ENCODE data around the gene TRIM71. TPM values are rescaled to one million over a fixed set of nuclear protein-coding genes. Genes with fewer than 3 reads are reported as not detected.

Gene TRIM71
- total and polyA plus RNA-seq, 12 donors = 0.03 to 0.25 (median 0.17) TPM; not detected in 8

DNA sequence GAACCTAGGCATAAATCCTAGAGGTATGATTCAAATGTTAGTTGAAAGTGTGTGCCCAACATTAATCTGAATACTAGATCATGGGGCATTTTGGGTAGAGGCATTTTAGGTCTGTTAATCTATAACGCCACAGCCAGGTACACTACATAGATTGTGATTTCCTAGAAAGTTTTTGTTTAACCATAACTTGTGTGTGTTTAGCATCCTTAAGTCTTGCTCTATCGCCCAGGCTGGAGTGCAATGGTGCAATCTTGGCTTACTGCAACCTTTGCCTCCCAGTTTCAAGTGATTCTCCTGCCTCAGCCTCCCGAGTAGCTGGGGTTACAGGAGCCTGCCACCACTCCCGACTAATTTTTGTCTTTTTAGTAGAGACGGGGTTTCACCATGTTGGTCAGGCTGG lies 59.1 kb downstream of the TRIM71 start:
- TF ChIP-seq POLR2A (IDR thresholded peaks at IDR 0.05) = no peak
- TF ChIP-seq, protein P1, sequence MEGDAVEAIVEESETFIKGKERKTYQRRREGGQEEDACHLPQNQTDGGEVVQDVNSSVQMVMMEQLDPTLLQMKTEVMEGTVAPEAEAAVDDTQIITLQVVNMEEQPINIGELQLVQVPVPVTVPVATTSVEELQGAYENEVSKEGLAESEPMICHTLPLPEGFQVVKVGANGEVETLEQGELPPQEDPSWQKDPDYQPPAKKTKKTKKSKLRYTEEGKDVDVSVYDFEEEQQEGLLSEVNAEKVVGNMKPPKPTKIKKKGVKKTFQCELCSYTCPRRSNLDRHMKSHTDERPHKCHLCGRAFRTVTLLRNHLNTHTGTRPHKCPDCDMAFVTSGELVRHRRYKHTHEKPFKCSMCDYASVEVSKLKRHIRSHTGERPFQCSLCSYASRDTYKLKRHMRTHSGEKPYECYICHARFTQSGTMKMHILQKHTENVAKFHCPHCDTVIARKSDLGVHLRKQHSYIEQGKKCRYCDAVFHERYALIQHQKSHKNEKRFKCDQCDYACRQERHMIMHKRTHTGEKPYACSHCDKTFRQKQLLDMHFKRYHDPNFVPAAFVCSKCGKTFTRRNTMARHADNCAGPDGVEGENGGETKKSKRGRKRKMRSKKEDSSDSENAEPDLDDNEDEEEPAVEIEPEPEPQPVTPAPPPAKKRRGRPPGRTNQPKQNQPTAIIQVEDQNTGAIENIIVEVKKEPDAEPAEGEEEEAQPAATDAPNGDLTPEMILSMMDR (IDR thresholded peaks at IDR 0.05) = no peak
- 79 to 93% (median 87%) methylated on average over 5 of the region's 5 CpGs for WGBS, 4 donors
- Histone ChIP-seq H3K4me3 (no peak overlapping the region), H3K9me3 (replicated peaks in 1 of 3) (no peaks in the 10 kb centered on the region), H3K27me3 (no peaks in the 10 kb centered on the region), H3K4me1 (replicated peaks in 1 of 2) (no peaks in the 10 kb centered on the region), H3K36me3 (replicated peaks in 1 of 2) (no peaks in the 10 kb centered on the region), H3K27ac (no peak overlapping the region)
- no peak for DNase-seq
- intact Hi-C loops (cut with DNase I) = no loop called here

DNA sequence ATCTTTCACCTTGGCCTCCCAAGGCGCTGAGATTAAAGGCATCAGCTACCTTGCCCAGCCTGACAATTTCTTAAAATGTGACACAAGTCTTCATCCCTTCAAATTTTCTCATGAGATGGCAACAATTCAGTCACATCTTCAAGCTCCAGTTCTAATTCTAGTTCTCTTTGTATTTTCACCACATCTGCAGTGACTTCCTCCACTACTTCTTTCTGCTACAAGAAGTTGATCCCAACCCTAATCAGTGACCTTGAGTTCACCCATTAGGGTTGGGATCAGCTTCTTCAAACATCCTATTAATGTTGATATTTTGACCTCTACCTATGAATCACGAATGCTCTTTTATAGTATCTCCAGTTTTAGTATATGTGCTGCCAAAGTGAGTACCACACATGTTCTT lies 59.8 kb downstream of the TRIM71 start:
- no peak for TF ChIP-seq POLR2A (IDR thresholded peaks at IDR 0.05)
- TF ChIP-seq, protein P1 (IDR thresholded peaks at IDR 0.05) = no peak
- Histone ChIP-seq H3K9me3 (replicated peaks in 1 of 3) (no peaks in the 10 kb centered on the region), H3K4me1 (replicated peaks in 1 of 2) (no peaks in the 10 kb centered on the region), H3K4me3 (no peak overlapping the region), H3K27ac (no peak overlapping the region), H3K36me3 (replicated peaks in 1 of 2) (no peaks in the 10 kb centered on the region), H3K27me3 (no peaks in the 10 kb centered on the region)
- WGBS, 4 donors = 73 to 81% (median 80%) methylated on average over 2 of the region's 2 CpGs
- intact Hi-C loops (cut with DNase I) = no loop called here
- DNase-seq = no peak

DNA sequence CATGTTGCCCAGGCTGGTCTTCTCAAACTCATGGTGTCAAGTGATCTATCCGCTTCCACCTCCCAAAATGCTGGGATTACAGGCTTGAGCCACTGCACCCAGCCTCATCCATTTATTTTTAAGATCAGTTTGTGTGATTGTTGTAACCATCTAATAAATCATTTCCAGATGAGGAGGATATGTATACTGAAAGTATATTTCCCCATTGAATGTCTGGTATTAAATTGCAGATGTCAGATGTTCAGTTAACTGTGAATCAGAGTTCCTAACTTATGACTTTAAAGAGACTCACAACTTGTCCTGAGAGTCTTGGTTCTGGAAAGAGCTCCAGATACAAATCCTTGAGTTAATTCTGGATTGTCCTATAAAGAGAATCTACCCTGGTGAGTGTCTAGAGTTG lies 62.4 kb downstream of the TRIM71 start:
- H3K9me3 ChIP-seq (replicated peaks in 1 of 3) = no peaks in the 10 kb centered on the region
- H3K4me1 ChIP-seq (replicated peaks in 1 of 2) = no peaks in the 10 kb centered on the region
- H3K4me3 ChIP-seq = no peak overlapping the region
- intact Hi-C loops (cut with DNase I) = no loop called here
- 96 to 100% (median 100%) methylated on average over 1 of the region's 1 CpG for WGBS, 4 donors
- no peak for DNase-seq
- no peak overlapping the region for H3K27ac ChIP-seq
- no peaks in the 10 kb centered on the region for H3K36me3 ChIP-seq (replicated peaks in 1 of 2)
- no peak for TF ChIP-seq POLR2A (IDR thresholded peaks at IDR 0.05)
- TF ChIP-seq, protein P1 (IDR thresholded peaks at IDR 0.05) = no peak
- H3K27me3 ChIP-seq = no peaks in the 10 kb centered on the region

DNA sequence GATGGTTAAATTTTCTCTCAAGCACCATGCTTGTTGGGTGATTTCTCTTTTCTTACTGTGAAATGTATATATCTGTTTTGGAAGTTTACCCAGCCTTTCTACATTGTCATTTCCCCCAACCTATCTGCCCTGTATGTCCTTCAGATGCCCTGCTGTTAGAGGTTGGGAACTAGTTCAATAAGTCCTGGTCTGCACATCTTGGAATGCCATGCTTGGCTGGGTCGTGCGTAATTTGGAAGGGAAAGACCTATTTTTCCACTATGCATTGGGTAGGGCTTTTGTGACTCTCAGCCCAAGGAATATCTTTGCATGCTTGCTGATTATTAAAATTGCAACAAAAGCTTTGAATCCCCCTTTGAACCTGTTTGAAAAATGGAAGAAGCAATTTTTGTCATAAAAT lies 63.8 kb downstream of the TRIM71 start:
- TF ChIP-seq, protein P1 (IDR thresholded peaks at IDR 0.05) = no peak

More for the DNA sequence above, 63.8 kb downstream of the TRIM71 start:
- Histone ChIP-seq H3K27ac (no peak overlapping the region), H3K9me3 (replicated peaks in 1 of 3) (no peaks in the 10 kb centered on the region), H3K36me3 (replicated peaks in 1 of 2) (no peaks in the 10 kb centered on the region), H3K4me3 (no peak overlapping the region), H3K4me1 (replicated peaks in 1 of 2) (no peaks in the 10 kb centered on the region), H3K27me3 (no peaks in the 10 kb centered on the region)
- DNase-seq = no peak
- intact Hi-C loops (cut with DNase I) = no loop called here
- 81 to 91% (median 83%) methylated on average over 2 of the region's 2 CpGs for WGBS, 4 donors
